Measurements from ENCODE around the gene TMEM269.

Gene TMEM269

DNA sequence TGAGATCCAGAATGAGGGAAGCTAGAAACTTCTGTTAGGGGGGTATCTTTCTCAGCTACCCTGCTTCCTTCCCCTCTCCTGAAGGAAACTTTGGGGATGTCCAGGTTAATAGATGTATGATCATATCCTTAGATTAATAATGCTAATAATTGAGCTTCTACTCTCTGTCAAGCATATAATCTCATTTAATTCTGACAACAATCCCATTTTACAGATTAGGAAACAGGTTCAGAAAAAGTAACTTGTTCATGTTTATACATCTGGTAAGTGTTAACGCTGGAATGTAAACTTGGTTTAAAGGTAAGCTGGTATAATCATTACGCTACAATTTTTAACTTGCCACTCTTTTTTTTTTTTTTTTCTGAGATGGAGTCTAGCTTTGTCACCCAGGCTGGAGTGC, 1.7 kb upstream of the TMEM269 start:
- H3K79me1 ChIP-seq (ENCODE audit: low read length), result no peaks in the 10 kb centered on the region
- H3K4me3 ChIP-seq (ENCODE audit: low read length), result no peak overlapping the region
- H3K27me3 ChIP-seq (ENCODE audit: insufficient read depth, low read length, poor library complexity), result no peaks in the 10 kb centered on the region
- no peaks in the 10 kb centered on the region for H3K79me2 ChIP-seq (ENCODE audit: control insufficient read depth, insufficient read depth, low read length)
- no peak overlapping the region for H3K27ac ChIP-seq (ENCODE audit: low read depth, low read length)
- H4K8ac ChIP-seq (ENCODE audit: low read depth, low read length), result no peak overlapping the region
- no peak overlapping the region for H3K4me2 ChIP-seq (ENCODE audit: low read length)
- H2BK15ac ChIP-seq (replicated peaks; ENCODE audit: low read depth), result no peak overlapping the region
- no peak overlapping the region for H2AK5ac ChIP-seq (ENCODE audit: low read length)
- no peak overlapping the region for H2BK5ac ChIP-seq (ENCODE audit: low read length)
- no peak overlapping the region for H3K9ac ChIP-seq (ENCODE audit: low read length)
- no peak for DNase-seq
- no peak overlapping the region for H3K23ac ChIP-seq (ENCODE audit: low read length)
- no peak overlapping the region for H3K56ac ChIP-seq (ENCODE audit: low read length)
- H3K18ac ChIP-seq (ENCODE audit: low read length), result no peak overlapping the region
- H3K4ac ChIP-seq (ENCODE audit: low read depth, low read length), result no peak overlapping the region
- WGBS (ENCODE audit: extremely low coverage, insufficient coverage, low lambda C conversion rate), result no CpG with 5 or more reads among the region's 2 CpGs
- H2BK120ac ChIP-seq (ENCODE audit: low read depth, low read length), result no peak overlapping the region
- no peaks in the 10 kb centered on the region for H3K36me3 ChIP-seq (ENCODE audit: control insufficient read depth, insufficient read depth, low read length)
- H3K4me1 ChIP-seq (ENCODE audit: control insufficient read depth, low read depth, low read length), result no peaks in the 10 kb centered on the region
- no peak overlapping the region for H4K5ac ChIP-seq (ENCODE audit: low read length)

DNA sequence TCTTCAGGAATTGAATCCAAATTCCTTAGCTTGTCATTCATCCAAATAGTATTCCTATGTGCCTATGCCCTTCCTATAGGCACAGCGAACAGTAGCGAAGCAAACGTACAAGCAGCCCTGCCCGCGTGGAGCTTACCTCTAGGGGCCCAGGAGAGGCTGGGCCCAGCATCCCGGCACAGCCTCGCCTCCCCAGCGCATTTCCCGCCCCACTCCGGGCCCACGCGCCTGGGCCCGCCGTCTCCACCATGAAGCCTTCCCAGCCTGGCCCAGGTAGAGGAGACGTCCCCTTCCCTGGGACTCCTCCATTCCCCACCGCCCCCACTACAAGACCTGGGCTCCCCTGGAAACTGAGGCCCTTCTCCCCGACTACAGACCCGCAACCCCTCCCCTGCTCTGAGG, 245 bp upstream of the TMEM269 start:
- DNase-seq, result no peak
- Histone ChIP-seq H2BK5ac (ENCODE audit: low read length) (no peak overlapping the region), H2AK5ac (ENCODE audit: low read length) (no peak overlapping the region), H2BK120ac (ENCODE audit: low read depth, low read length) (no peak overlapping the region), H3K36me3 (ENCODE audit: control insufficient read depth, insufficient read depth, low read length) (no peaks in the 10 kb centered on the region), H3K27ac (ENCODE audit: low read depth, low read length) (no peak overlapping the region), H3K56ac (ENCODE audit: low read length) (no peak overlapping the region), H3K23ac (ENCODE audit: low read length) (no peak overlapping the region), H4K5ac (ENCODE audit: low read length) (no peak overlapping the region), H3K18ac (ENCODE audit: low read length) (no peak overlapping the region), H3K4ac (ENCODE audit: low read depth, low read length) (no peak overlapping the region), H3K4me1 (ENCODE audit: control insufficient read depth, low read depth, low read length) (no peaks in the 10 kb centered on the region), H4K8ac (ENCODE audit: low read depth, low read length) (no peak overlapping the region), H3K4me2 (ENCODE audit: low read length) (no peak overlapping the region), H3K9ac (ENCODE audit: low read length) (no peak overlapping the region), H3K79me1 (ENCODE audit: low read length) (no peaks in the 10 kb centered on the region), H2BK15ac (replicated peaks; ENCODE audit: low read depth) (no peak overlapping the region), H3K4me3 (ENCODE audit: low read length) (no peak overlapping the region), H3K27me3 (ENCODE audit: insufficient read depth, low read length, poor library complexity) (no peaks in the 10 kb centered on the region), H3K79me2 (ENCODE audit: control insufficient read depth, insufficient read depth, low read length) (no peaks in the 10 kb centered on the region)
- no CpG with 5 or more reads among the region's 18 CpGs for whole genome bisulfite sequencing (ENCODE audit: extremely low coverage, insufficient coverage, low lambda C conversion rate)

DNA sequence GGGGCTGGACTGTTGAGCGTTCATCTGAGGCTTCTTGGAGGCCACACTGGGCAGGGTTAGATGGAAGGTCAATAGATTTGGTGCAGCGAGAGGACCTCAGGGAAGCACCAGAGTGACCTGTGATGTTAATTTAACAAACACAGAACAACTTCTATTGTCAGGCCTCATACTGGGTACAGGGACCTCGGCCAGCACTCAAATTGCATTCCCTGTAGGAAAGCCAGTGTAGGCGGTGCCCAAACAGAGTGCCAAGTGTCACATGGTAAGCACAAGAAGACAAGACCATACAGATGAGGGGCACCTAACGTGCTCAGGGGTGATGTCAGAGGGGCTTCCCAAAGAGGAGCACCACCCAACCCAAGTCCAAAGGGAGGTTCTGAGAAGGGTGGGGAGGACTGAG, 1.3 kb downstream of the TMEM269 start:
- H3K36me3 ChIP-seq (ENCODE audit: control insufficient read depth, insufficient read depth, low read length), result no peaks in the 10 kb centered on the region
- H3K9ac ChIP-seq (ENCODE audit: low read length), result no peak overlapping the region
- H3K4ac ChIP-seq (ENCODE audit: low read depth, low read length), result no peak overlapping the region
- no peaks in the 10 kb centered on the region for H3K79me1 ChIP-seq (ENCODE audit: low read length)
- H2BK5ac ChIP-seq (ENCODE audit: low read length), result no peak overlapping the region
- no peak overlapping the region for H4K5ac ChIP-seq (ENCODE audit: low read length)
- no CpG with 5 or more reads among the region's 5 CpGs for WGBS (ENCODE audit: extremely low coverage, insufficient coverage, low lambda C conversion rate)
- no peaks in the 10 kb centered on the region for H3K4me1 ChIP-seq (ENCODE audit: control insufficient read depth, low read depth, low read length)
- no peaks in the 10 kb centered on the region for H3K27me3 ChIP-seq (ENCODE audit: insufficient read depth, low read length, poor library complexity)
- H4K8ac ChIP-seq (ENCODE audit: low read depth, low read length), result no peak overlapping the region
- no peak overlapping the region for H3K4me2 ChIP-seq (ENCODE audit: low read length)
- H3K56ac ChIP-seq (ENCODE audit: low read length), result no peak overlapping the region
- no peak overlapping the region for H2AK5ac ChIP-seq (ENCODE audit: low read length)
- no peak overlapping the region for H2BK120ac ChIP-seq (ENCODE audit: low read depth, low read length)
- no peaks in the 10 kb centered on the region for H3K79me2 ChIP-seq (ENCODE audit: control insufficient read depth, insufficient read depth, low read length)
- H2BK15ac ChIP-seq (replicated peaks; ENCODE audit: low read depth), result no peak overlapping the region
- no peak overlapping the region for H3K23ac ChIP-seq (ENCODE audit: low read length)
- no peak overlapping the region for H3K27ac ChIP-seq (ENCODE audit: low read depth, low read length)
- no peak overlapping the region for H3K4me3 ChIP-seq (ENCODE audit: low read length)
- H3K18ac ChIP-seq (ENCODE audit: low read length), result no peak overlapping the region
- no peak for DNase-seq

DNA sequence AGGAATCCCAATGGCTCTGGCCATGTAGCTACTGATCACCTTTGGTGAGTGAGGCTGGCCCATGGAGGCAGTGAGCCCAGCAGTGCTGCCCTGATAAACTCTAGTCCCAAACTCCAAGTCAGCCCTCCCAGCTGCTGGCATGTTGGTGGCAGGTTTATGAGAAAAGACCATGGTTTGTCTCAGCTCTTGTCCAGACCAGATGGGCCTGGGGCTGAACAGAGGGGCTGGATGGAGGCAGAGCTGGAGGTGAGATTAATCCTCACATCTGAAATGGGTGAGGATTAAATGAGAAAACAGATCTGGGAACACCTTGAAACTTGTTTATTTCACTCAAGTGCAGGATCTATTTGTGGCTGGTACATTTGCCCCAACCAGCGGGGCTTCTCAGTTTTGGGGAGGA, 3.2 kb downstream of the TMEM269 start:
- DNase-seq, result no peak
- Histone ChIP-seq H3K9ac (ENCODE audit: low read length) (no peak overlapping the region), H3K4me2 (ENCODE audit: low read length) (no peak overlapping the region), H3K56ac (ENCODE audit: low read length) (no peak overlapping the region), H2BK15ac (replicated peaks; ENCODE audit: low read depth) (no peak overlapping the region), H2BK120ac (ENCODE audit: low read depth, low read length) (no peak overlapping the region), H4K5ac (ENCODE audit: low read length) (no peak overlapping the region), H3K4me3 (ENCODE audit: low read length) (no peak overlapping the region), H2AK5ac (ENCODE audit: low read length) (no peak overlapping the region), H3K36me3 (ENCODE audit: control insufficient read depth, insufficient read depth, low read length) (no peaks in the 10 kb centered on the region), H3K23ac (ENCODE audit: low read length) (no peak overlapping the region), H3K4ac (ENCODE audit: low read depth, low read length) (no peak overlapping the region), H3K79me1 (ENCODE audit: low read length) (no peaks in the 10 kb centered on the region), H4K8ac (ENCODE audit: low read depth, low read length) (no peak overlapping the region), H3K27me3 (ENCODE audit: insufficient read depth, low read length, poor library complexity) (no peaks in the 10 kb centered on the region), H3K27ac (ENCODE audit: low read depth, low read length) (no peak overlapping the region), H3K79me2 (ENCODE audit: control insufficient read depth, insufficient read depth, low read length) (no peaks in the 10 kb centered on the region), H2BK5ac (ENCODE audit: low read length) (no peak overlapping the region), H3K4me1 (ENCODE audit: control insufficient read depth, low read depth, low read length) (no peaks in the 10 kb centered on the region), H3K18ac (ENCODE audit: low read length) (no peak overlapping the region)
- no CpG with 5 or more reads among the region's 1 CpG for WGBS (ENCODE audit: extremely low coverage, insufficient coverage, low lambda C conversion rate)

DNA sequence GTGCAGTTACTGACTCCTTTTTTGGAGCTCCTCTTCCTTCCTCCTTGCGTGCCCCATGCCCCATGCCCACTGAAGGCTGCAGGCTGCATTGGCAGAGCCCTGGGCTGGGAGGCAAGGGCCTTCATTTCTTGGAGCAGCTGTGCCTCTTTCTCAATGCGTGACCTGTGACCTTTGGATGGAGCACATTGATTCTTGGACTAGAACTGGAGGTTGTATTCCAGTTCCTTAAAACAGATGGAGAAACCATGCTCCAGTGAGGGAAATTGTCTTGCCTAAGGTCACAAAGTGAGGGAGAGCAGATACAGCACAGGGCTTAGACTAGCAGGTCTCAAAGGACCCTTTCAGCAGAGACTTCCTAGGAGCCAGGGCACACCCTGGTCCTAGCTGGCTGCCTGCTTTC, 9.0 kb downstream of the TMEM269 start:
- Histone ChIP-seq H3K56ac (ENCODE audit: low read length) (no peak overlapping the region), H3K27ac (ENCODE audit: low read depth, low read length) (no peak overlapping the region), H3K4ac (ENCODE audit: low read depth, low read length) (no peak overlapping the region), H3K4me2 (ENCODE audit: low read length) (no peak overlapping the region), H2BK5ac (ENCODE audit: low read length) (no peak overlapping the region), H3K9ac (ENCODE audit: low read length) (no peak overlapping the region), H2BK15ac (replicated peaks; ENCODE audit: low read depth) (no peak overlapping the region), H3K36me3 (ENCODE audit: control insufficient read depth, insufficient read depth, low read length) (no peaks in the 10 kb centered on the region), H3K18ac (ENCODE audit: low read length) (no peak overlapping the region), H2AK5ac (ENCODE audit: low read length) (no peak overlapping the region), H3K27me3 (ENCODE audit: insufficient read depth, low read length, poor library complexity) (no peaks in the 10 kb centered on the region), H3K79me2 (ENCODE audit: control insufficient read depth, insufficient read depth, low read length) (no peaks in the 10 kb centered on the region), H3K4me3 (ENCODE audit: low read length) (no peak overlapping the region), H4K8ac (ENCODE audit: low read depth, low read length) (no peak overlapping the region), H4K5ac (ENCODE audit: low read length) (no peak overlapping the region), H3K79me1 (ENCODE audit: low read length) (no peaks in the 10 kb centered on the region), H3K23ac (ENCODE audit: low read length) (no peak overlapping the region), H2BK120ac (ENCODE audit: low read depth, low read length) (no peak overlapping the region), H3K4me1 (ENCODE audit: control insufficient read depth, low read depth, low read length) (no peaks in the 10 kb centered on the region)
- WGBS (ENCODE audit: extremely low coverage, insufficient coverage, low lambda C conversion rate), result no CpG with 5 or more reads among the region's 2 CpGs
- DNase-seq, result no peak

DNA sequence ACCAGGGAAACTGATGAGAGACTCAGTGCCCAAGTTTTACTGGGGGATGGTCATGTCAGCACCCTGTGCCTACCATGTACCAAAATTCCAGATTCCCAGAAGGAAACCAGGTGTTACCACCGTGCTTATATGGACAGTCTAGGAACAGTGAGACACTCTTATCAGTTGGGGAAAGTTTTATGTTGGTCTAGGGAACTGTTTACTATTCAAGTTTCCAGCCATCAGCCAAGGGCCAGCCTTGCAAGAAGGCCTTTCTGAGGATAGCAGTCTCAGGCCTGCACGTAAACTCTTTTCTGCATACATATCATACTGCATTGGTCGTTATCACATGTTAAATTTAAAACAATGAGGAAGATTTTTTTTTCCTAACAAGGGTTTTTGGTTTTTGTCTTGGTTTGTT, 12.6 kb downstream of the TMEM269 start:
- no peak overlapping the region for H3K9ac ChIP-seq (ENCODE audit: low read length)
- no peak for DNase-seq
- no peak overlapping the region for H2AK5ac ChIP-seq (ENCODE audit: low read length)
- no peak overlapping the region for H4K5ac ChIP-seq (ENCODE audit: low read length)
- WGBS (ENCODE audit: extremely low coverage, insufficient coverage, low lambda C conversion rate), result no CpG with 5 or more reads among the region's 3 CpGs
- no peak overlapping the region for H3K18ac ChIP-seq (ENCODE audit: low read length)
- no peaks in the 10 kb centered on the region for H3K36me3 ChIP-seq (ENCODE audit: control insufficient read depth, insufficient read depth, low read length)
- H3K4me2 ChIP-seq (ENCODE audit: low read length), result no peak overlapping the region
- no peak overlapping the region for H3K4ac ChIP-seq (ENCODE audit: low read depth, low read length)
- H3K79me2 ChIP-seq (ENCODE audit: control insufficient read depth, insufficient read depth, low read length), result no peaks in the 10 kb centered on the region
- H3K79me1 ChIP-seq (ENCODE audit: low read length), result no peaks in the 10 kb centered on the region
- no peaks in the 10 kb centered on the region for H3K27me3 ChIP-seq (ENCODE audit: insufficient read depth, low read length, poor library complexity)
- no peak overlapping the region for H4K8ac ChIP-seq (ENCODE audit: low read depth, low read length)
- H2BK120ac ChIP-seq (ENCODE audit: low read depth, low read length), result no peak overlapping the region
- H3K4me1 ChIP-seq (ENCODE audit: control insufficient read depth, low read depth, low read length), result no peaks in the 10 kb centered on the region
- H2BK15ac ChIP-seq (replicated peaks; ENCODE audit: low read depth), result no peak overlapping the region
- H3K27ac ChIP-seq (ENCODE audit: low read depth, low read length), result no peak overlapping the region
- H3K23ac ChIP-seq (ENCODE audit: low read length), result no peak overlapping the region
- no peak overlapping the region for H3K56ac ChIP-seq (ENCODE audit: low read length)
- H2BK5ac ChIP-seq (ENCODE audit: low read length), result no peak overlapping the region
- no peak overlapping the region for H3K4me3 ChIP-seq (ENCODE audit: low read length)

Data from mesendoderm (in vitro differentiated cells).